T47D (cell line): ENCODE data around the gene TOMM20.

Experiments used
- DNase-seq, 2 experiments: peaks; one replicate each; pipeline versions ENCODE4 v3.0.0 to v3.0.0-alpha.2; 2011 to 2012; ENCODE audit warnings: low read depth in 1 of 2, low spot score in 1 of 2
- JUND ChIP-seq: IDR thresholded peaks from 2 replicates; pipeline ENCODE4 v1.6.1; 2012; ENCODE audit warnings: low read depth
- in situ Hi-C: cut with HindIII; loops from 2 replicates; pipeline ENCODE4 v1.10.0; 2016; ENCODE audit warnings: low sequenced_read_pairs, low pct_unique_long_range_greater_than_20kb

The TOMM20 gene

DNA sequence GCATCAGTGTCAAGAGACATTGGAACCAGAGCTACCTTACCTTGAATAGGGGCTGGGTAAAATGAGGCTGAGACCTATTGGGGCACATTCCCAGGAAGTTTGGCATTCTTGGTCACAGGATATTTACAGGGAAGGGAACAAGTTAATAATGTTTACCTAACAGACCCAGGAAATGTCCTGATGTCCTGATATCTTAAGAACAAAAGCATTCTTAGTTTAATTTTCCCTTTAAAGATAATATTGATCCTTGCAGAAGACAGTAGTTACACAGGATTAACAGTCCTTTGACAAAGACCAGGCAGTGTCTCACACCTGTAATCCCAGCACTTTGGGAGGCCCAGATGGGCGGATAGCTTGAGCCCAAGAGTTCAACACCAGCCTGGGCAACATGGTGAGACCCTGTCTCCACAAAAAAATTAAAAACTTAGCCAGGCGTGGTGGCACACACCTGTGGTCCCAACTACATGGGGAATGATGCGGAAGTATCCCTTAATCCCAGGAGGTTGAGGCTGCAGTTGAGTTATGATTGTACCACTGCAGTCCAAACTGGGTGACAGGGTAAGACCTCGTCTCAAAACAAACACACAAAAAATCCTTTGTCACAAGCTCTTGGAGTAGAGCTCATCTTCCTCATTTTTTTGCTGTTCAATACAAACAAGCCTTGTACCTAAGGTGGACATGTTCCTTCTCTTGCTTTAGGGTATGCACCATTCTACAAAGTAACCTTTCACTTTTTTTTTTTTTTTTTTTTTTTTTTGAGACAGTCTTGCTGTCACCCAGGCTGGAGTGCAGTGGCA, 1.3 kb upstream of the TOMM20 start:
- in situ Hi-C loops, result no loop called here
- DNase-seq, result peak in 1 of 2 experiments; percentile 41
- no peak for TF ChIP-seq JUND

DNA sequence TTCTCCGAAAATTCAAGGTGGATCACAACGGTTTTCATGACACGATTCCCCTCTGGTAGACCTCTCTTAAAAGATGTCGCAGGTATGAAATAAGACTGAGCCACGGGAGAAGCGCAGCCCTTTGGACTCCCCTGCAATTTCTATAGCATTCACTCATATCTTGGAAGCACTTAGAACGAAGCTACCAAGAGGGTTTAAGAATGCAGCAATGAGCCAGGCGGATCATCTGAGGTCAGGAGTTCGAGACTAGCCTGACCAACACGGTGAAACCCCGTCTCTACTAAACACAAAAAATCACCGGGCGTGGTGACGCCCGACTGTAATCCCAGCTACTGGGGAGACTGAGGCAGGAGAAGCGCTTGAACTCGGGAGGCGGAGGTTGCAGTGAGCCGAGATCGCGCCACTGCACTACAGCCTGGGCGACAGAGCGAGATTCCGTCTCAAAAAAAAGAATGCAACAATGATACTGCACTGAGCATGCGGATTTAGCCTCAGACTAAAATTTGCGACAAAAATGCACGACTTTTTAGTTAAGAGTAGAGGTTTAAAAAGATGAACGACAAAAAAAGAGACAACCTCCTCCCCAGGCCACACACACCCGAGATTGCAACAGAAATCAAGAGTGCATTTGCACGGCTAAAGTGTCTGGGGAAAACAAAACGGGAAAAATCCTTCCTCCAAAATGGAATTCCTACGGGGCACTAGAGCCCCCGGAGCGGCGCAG, 743 bp downstream of the TOMM20 start:
- DNase-seq, result no peak
- TF ChIP-seq JUND, result no peak
- in situ Hi-C loops, result no loop called here

DNA sequence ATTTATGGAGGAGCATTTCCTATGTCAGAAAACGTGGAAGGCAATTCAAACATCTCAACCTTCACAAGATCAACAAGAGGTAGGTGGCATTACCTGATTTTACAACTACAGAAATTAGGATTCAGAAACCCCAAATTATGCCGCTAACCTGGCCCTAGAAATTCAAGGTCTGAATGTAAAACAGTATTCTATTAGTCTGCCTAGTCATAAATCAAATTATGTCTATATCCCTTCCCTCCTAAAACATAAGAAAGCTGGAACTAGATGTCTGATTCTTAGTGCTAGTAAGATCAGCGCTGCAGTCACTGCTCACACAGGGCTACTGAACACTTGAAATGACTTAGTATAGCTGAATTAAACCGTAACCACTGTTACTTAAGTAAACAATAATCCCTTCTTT, 1.4 kb downstream of the TOMM20 start:
- no peak for TF ChIP-seq JUND
- in situ Hi-C loops, result no loop called here
- DNase-seq, result no peak

DNA sequence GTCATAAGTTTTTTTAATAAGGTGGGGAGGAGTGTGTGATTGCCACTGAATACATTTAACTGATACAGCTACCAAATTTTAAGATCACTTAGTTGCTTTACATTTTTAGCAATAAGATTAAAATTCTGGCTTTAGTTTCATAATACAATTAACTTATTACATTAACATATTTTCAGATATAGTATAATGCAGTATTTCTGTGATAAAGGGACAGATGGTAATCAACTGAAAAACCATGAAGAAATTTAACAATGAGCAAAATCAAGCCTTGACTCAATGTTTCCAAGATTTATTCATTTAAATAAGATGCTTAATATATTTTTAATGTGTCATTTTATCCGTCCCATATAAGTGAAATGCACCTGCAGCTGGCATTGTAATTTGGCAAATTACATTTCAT, 4.0 kb downstream of the TOMM20 start:
- in situ Hi-C loops, result no loop called here
- no peak for TF ChIP-seq JUND
- no peak for DNase-seq

DNA sequence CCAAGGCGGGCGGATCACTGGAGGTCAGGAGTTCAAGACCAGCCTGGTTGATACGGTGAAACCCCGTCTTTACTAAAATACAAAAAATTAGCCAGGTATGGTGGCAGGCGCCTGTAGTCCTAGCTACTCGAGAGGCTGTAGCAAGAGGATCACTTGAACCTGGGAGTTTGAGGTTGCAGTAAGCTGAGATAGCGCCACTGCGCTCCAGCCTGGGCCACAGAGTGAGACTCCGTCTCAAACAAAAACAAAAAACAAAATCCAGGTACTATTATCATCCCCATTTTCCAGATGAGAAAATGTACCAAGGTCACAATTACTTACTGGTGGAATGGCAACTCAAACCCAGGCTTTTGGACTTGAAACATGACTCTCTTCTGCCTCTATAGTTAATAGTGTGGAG, 4.5 kb downstream of the TOMM20 start:
- no peak for TF ChIP-seq JUND
- in situ Hi-C loops, result no loop called here
- DNase-seq, result no peak

DNA sequence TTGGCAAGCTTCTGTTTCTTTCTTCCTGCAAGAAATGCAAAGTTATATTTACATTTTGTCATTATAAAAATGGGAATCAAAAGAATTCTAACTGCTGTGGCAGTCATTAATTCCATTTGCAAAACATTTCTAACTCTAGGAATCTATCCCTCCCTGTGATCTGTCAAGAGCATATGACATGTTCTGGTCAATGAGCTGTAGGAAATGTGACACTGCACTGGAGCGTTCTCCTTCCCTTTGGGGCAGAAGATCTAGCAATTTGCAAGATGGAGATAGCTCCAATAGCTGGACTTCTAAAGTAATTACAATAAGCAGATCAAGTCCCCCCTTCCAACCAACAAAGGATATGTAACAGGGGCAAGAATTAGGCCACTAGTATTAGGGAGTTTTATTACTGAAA, 6.3 kb downstream of the TOMM20 start:
- no peak for TF ChIP-seq JUND
- no peak for DNase-seq
- in situ Hi-C loops, result no loop called here

DNA sequence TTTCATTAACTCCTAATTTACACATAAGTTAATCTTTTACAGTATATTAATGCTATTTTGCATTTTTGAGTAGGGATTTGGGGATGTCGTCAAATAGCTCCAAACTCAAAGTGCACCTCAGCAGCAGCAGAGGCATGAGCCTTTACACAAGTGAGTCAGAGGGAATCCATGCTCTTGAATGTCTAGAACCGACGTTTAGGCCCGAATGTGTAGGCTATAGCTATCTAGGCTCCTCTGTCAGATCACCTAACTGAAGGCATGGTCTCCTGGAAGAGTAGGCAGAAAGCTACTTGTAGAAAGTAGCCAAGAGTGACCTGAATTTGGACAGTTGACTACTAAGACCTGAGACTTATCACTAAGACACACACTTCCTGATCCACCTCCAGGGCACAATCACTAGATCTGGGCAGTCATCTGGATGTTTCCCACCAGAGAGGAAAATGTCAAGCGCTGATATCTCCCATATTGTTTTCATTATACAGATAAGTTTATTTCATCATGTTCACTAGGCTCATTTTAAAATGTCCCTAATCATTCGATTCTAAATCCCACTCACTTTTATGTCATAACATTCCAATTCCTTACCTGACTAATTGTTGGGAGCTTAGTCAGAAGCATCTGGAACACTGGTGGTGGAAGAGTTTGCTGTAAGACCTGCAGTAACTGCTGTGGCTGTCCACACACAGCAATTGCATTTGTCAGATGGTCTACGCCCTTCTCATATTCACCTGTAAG, 15.3 kb downstream of the TOMM20 start:
- in situ Hi-C loops, result no loop called here
- TF ChIP-seq JUND, result no peak
- no peak for DNase-seq

DNA sequence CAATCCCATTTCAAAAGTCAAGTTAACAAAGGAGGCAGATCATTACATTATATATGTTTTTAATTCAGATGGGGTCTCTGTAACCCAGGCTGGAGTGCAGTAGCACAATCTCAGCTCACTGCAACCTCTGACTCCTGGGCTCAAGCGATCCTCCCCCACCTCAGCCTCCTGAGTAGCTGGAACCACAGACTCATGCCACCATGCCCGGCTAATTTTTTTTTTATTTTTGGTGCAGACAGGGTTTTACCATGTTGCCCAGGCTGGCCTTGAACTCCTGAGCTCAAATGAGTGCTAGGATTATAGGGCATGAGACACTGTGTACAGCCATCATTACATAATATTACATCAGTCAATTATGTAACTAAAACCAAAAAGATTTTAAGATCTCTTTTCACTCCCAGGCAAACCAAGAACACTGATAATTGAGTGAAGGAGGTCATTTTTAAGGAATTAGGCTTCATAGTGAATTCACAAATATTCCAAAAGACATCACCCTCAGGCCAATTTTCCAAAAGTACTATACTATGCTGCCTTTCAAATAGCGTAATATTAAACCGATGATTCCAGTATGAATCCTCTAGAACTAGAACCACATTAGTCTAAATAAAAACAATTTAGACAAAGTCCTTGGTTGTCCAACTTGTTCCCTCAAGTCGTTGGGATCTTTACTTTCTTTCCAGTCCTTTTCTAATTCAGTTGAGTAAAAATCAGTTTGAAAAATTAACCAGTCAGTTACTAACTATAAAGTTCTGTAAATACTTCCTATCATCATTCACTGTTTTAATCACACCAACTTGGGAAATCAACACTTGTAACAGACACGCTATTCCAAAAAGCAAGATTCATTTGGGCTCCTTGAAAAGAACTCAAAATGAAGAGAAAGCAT, 16.1 kb downstream of the TOMM20 start:
- no peak for TF ChIP-seq JUND
- in situ Hi-C loops, result no loop called here
- no peak for DNase-seq

DNA sequence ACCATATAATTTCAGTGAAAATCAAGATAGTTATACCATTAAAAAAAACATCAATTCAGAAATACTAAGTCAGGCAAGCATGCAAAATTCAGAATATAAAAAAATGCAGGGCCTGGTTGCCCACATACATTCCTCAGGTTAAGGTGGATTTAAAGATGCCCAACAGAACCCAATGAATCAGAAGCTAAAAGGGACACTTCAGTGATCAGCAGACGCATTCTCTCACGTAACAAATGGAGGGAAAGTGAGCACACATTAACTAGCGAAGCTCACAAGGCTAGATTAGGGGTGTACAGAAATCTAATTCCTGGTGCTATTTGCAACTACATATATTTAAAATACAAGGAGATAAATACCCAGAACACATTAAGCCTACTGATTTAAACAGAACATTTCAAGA, 17.5 kb downstream of the TOMM20 start:
- TF ChIP-seq JUND, result no peak
- no peak for DNase-seq
- in situ Hi-C loops, result no loop called here

DNA sequence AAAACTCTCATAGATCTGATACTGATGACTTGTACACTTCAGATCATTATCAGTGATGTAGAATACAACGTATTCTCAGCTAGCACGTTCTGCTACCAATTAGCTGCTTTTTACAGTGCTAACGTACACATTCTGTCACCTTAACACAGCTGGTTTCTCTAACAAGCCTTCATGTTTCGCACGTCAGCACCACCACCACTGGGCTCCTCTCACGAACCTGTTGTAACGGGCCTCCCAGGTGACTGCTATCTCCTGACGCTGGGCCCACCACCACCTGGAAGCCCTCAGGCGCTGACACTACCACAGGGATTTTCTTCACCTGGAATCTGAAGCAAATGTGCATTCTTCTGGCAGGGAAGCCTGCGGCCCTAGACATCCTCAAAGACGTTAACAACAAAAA, 19.8 kb downstream of the TOMM20 start:
- in situ Hi-C loops, result no loop called here
- no peak for TF ChIP-seq JUND
- DNase-seq, result no peak

DNA sequence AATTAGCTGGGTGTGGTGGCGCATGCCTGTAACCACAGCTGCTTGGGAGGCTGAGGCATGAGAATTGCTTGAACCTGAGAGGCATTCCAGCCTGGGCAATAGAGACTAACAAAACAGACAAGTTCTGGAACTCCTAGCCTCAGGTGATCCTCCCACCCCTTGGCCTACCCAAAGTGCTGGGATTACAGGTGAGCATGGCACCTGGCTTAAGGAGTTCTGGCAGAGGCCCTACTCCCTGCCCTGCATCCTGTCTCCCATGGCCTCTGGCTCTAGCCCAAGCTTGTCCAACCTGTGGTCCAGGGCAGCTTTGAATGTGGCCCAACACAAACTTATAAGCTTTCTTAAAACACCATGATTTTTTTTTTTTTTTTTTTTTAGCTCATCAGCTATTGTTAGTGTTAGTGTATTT, 20.4 kb downstream of the TOMM20 start:
- no peak for TF ChIP-seq JUND
- no peak for DNase-seq
- in situ Hi-C loops, result no loop called here
